GM18868 (cell line): ENCODE data around the gene MTCH1.
"Not testable (repeated sequence)": the region's sequence is repeated elsewhere in the genome, so short reads cannot be mapped to it uniquely, and the experiment has no call there.

Experiments used
- ATAC-seq: cut with Tn5 transposase; IDR thresholded peaks from one replicate; pipeline ENCODE4 v1.9.1; 2021; ENCODE audit warnings: mild to moderate bottlenecking, moderate library complexity; ENCODE audit not compliant: unreplicated experiment

Gene MTCH1

GRCh38 chr6:36954262-36954931, 31.6 kb downstream of the MTCH1 start, which contains the start of gene PI16:
PI16 (plus strand) TSS chr6:36954738; CDS start chr6:36954761, 23 bp downstream.
- ATAC-seq: no peak

GRCh38 chr6:36953931-36954261, 32.1 kb downstream of the MTCH1 start:
- no peak for ATAC-seq

GRCh38 chr6:36949636-36950035, 36.4 kb downstream of the MTCH1 start:
- no peak for ATAC-seq

- not testable (repeated sequence) for ATAC-seq
These were observed 36.9 kb downstream of the MTCH1 start for GRCh38 chr6:36949076-36949475.

- ATAC-seq: no peak
These were observed 38.2 kb downstream of the MTCH1 start for GRCh38 chr6:36947570-36948351.

- no peak for ATAC-seq
These were observed 39.5 kb downstream of the MTCH1 start for GRCh38 chr6:36946526-36946925.

- ATAC-seq: no peak
These were observed 40.7 kb downstream of the MTCH1 start for GRCh38 chr6:36945301-36945700.

GRCh38 chr6:36944650-36945049, 41.3 kb downstream of the MTCH1 start:
- ATAC-seq: no peak

- not testable (repeated sequence) for ATAC-seq
These were observed 43.7 kb downstream of the MTCH1 start for GRCh38 chr6:36942329-36942728.

GRCh38 chr6:36941561-36941960, 44.4 kb downstream of the MTCH1 start:
- ATAC-seq: not testable (repeated sequence)

GRCh38 chr6:36940027-36940426, 46.0 kb downstream of the MTCH1 start:
- ATAC-seq: no peak

- not testable (repeated sequence) for ATAC-seq
These were observed 47.0 kb downstream of the MTCH1 start for GRCh38 chr6:36939005-36939404.

GRCh38 chr6:36938536-36938935, 47.5 kb downstream of the MTCH1 start:
- no peak for ATAC-seq

GRCh38 chr6:36937896-36938295, 48.1 kb downstream of the MTCH1 start:
- ATAC-seq: no peak

- no peak for ATAC-seq
These were observed 49.2 kb downstream of the MTCH1 start for GRCh38 chr6:36936824-36937223.

GRCh38 chr6:36934901-36935300, 51.1 kb downstream of the MTCH1 start:
- no peak for ATAC-seq

- no peak for ATAC-seq
These were observed 52.5 kb downstream of the MTCH1 start for GRCh38 chr6:36933519-36933918.

- no peak for ATAC-seq
These were observed 52.9 kb downstream of the MTCH1 start for GRCh38 chr6:36933102-36933501.

GRCh38 chr6:36930483-36930882, 55.5 kb downstream of the MTCH1 start:
- ATAC-seq: no peak

- no peak for ATAC-seq
These were observed 56.4 kb downstream of the MTCH1 start for GRCh38 chr6:36929607-36930006.

- ATAC-seq: no peak
These were observed 56.8 kb downstream of the MTCH1 start for GRCh38 chr6:36929152-36929551.

GRCh38 chr6:36928547-36928918, 57.5 kb downstream of the MTCH1 start:
- ATAC-seq: no peak
